Aorta (tissue), 5 donors: ENCODE measurements around the gene CNPPD1. TPM values are rescaled to one million over a fixed set of nuclear protein-coding genes. Genes with fewer than 3 reads are reported as not detected.

Experiments
- ATAC-seq: fragments of 200-7000 bp; cut with Tn5 transposase; one replicate; pipeline ENCODE4 v1.9.1; 2022; ENCODE audit warnings: moderate library complexity; ENCODE audit not compliant: low FRiP score
- DNase-seq, 2 donors: peaks; one replicate each; pipeline ENCODE4 v3.0.0-alpha.2; 2020
- H3K27ac ChIP-seq, 2 donors: one replicate each; pipeline ENCODE4 v1.5.1; 2013; ENCODE audit warnings: low read length in 2 of 2, mild to moderate bottlenecking in 2 of 2, moderate library complexity in 2 of 2, control low read depth in 1 of 2, inconsistent platforms in 1 of 2, low read depth in 1 of 2
- H3K27me3 ChIP-seq, 2 donors: one replicate each; pipeline ENCODE4 v1.6.1; 2013; ENCODE audit warnings: control low read depth in 1 of 2, low read length in 1 of 2, mild to moderate bottlenecking in 1 of 2, moderate library complexity in 1 of 2; ENCODE audit not compliant: insufficient read depth in 2 of 2, control insufficient read depth in 1 of 2
- H3K36me3 ChIP-seq, 2 donors: one replicate each; pipeline ENCODE4 v1.6.1; 2013; ENCODE audit warnings: control low read depth in 1 of 2, low read length in 1 of 2, mild to moderate bottlenecking in 1 of 2; ENCODE audit not compliant: insufficient read depth in 2 of 2, control insufficient read depth in 1 of 2
- H3K4me1 ChIP-seq, 2 donors: one replicate each; pipeline ENCODE4 v1.6.1; 2013; ENCODE audit warnings: low read length in 2 of 2, control low read depth in 1 of 2, mild to moderate bottlenecking in 1 of 2, moderate library complexity in 1 of 2; ENCODE audit not compliant: insufficient read depth in 2 of 2, control insufficient read depth in 1 of 2
- H3K4me3 ChIP-seq, 2 donors: one replicate each; pipeline ENCODE4 v1.5.1; 2013; ENCODE audit warnings: low read length in 2 of 2, control low read depth in 1 of 2, mild to moderate bottlenecking in 1 of 2
- H3K9me3 ChIP-seq: one replicate; pipeline ENCODE4 v1.6.1; 2013; ENCODE audit warnings: mild to moderate bottlenecking, low read length; ENCODE audit not compliant: control insufficient read depth
- WGBS, 2 donors: extraction: QIAGEN DNeasy Blood & Tissue Kit; methylation state at CpG; one replicate each; pipeline ENCODE4 v1.1.7; 2013; 5-methylcytosine and 5-hydroxymethylcytosine counted together
- intact Hi-C, 2 donors: fragments of 100-400 bp; cut with DNase I; formaldehyde crosslinking; loops; one replicate each; pipeline versions ENCODE4 v1.14.2 to v1.15.0; 2022
- polyA plus RNA-seq, 2 donors: library from polyadenylated mRNA; stranded (reverse); fragments of 200-250 nt; gene quantifications; one replicate each; pipeline ENCODE4 v1.2.3, GENCODE V29; 2013
- total RNA-seq, 2 donors: library from RNA; stranded (reverse); fragmentation: NEBNext Ultra II Directional; extraction: Animal tissue kit (Norgen Biotek cat#: 25700); gene quantifications; one replicate each; pipeline ENCODE4 v1.2.1, GENCODE V29; 2021
- donor health status: healthy with polysubstance abuse.
- donor health status: Bipolar disorder and iron deficiency.
- donor health status: DM: no; HTN: no; CAD: no.
- donor health status: DM: no; HTN: no; CAD: no.
- donor health status: DM: yes; HTN: yes; CAD: no.

Gene CNPPD1
- total and polyA plus RNA-seq, 4 donors, result 23.9 to 52.3 (median 43.5) TPM

DNA sequence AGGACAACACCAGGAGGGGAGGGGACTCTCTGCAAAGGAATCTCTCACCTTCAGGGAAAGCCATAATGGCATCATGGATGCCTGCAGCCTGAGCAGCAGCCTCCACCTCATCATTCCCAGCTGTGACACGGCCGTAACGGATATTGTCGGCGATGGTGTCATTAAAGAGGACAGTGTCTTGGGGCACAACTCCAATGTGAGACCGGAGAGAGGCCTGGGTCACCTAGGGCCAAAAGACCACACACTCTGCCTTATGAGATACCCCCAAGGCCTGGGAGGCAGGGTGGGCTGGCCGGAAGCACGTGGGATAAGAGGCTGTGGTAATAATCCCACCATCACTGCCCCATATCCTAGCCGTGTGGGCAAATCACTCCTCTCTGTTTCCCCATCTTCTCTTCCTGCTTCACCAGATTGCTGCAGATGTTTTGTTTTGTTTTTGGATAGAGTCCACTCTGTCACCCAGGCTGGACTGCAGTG lies 34.2 kb upstream of the CNPPD1 start:
- ATAC-seq (no peak), DNase-seq (no peak)
- Histone ChIP-seq H3K36me3 (peaks cover 0 to 6% of the 10 kb centered on the region in 2 donors), H3K27ac (no peak overlapping the region), H3K27me3 (no peaks in the 10 kb centered on the region), H3K4me3 (no peak overlapping the region), H3K4me1 (no peaks in the 10 kb centered on the region), H3K9me3 (no peaks in the 10 kb centered on the region)
- intact Hi-C loops, result no loop called here
- 91 to 92% methylated on average over 9 of the region's 9 CpGs for WGBS, 2 donors

DNA sequence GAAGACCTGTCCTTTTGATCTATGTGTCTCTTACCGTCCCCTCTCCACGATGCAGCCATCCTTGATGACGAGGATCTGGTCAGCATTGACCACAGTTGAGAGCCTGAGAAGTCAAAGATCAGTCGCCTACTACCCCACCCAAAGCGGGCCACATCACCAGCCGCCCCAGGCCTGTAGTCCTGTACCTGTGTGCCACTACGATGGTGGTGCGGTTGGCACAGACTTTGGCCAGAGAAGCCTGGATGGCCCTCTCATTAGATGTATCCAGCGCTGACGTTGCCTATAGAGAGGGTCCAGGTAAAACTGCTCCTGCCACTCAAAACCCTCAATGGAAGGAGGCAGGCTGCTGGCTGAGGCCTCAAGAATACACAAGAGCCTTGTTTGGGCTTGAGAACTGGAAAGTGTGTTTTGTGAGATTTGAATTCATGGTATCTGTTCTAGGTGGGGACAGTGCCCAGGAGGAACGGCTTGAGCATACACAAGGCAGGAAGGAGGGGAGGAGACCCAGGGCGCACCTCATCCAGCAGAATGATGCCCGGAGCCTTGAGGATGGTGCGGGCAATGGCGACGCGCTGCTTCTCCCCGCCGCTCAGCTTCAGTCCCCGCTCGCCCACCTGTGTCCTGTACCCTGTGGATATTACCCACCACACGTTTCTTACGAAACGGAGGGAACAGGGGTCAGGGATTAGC lies 33.6 kb upstream of the CNPPD1 start:
- H3K4me3 ChIP-seq, result no peak overlapping the region
- no peaks in the 10 kb centered on the region for H3K9me3 ChIP-seq
- no peak overlapping the region for H3K27ac ChIP-seq
- H3K4me1 ChIP-seq, result no peaks in the 10 kb centered on the region
- DNase-seq (no peak), ATAC-seq (no peak)
- peaks cover 0 to 6% of the 10 kb centered on the region in 2 donors for H3K36me3 ChIP-seq
- no peaks in the 10 kb centered on the region for H3K27me3 ChIP-seq
- 91 to 93% methylated on average over 24 of the region's 24 CpGs for WGBS, 2 donors
- intact Hi-C loops, result no loop called here

DNA sequence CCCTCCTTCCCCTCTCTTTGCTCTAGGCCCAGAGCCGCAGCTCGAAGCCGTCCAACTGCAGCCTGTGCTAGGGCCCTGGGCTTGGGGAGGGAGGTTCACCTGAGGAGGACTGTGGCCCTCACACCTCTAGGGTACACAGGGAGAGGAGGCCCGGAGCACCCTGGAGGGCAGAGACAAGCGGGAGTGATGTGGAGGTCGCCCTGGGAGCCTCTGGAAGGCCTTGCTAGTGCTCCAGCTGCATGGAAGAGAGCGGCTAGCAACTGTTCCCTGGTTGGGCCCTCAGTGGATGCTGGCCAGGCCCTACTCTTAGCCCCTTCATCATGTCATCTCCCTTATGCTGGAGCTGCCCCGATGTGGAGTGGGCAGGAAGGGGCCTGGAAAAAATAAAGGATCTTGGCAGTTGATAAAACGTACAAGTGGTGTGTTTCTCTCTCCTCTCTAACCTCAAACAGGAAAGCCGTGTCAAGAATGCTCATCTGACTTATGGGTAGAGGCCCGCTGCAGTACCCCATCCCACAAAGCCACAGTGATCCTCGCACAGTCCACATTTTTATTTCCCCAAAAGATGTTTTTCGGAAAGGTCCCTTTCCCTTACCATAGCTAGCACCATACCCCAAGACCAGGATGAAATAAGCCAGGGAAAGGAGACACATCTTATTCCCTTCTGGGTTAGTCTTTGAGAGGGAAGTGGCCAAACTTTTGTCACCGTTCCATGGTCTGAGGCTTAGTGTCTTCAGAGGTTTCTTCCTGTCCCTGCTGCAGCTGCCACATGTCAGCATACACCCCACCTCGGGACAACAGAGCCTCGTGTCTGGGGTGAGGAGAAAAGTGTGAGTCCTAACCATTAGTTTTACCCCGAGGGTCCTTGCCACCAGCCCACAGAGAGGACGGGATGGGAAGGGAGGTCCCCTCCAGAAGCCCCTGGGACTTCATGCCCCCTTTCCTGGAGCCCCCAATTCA lies 32.8 kb upstream of the CNPPD1 start:
- Histone ChIP-seq H3K4me3 (no peak overlapping the region), H3K9me3 (no peaks in the 10 kb centered on the region), H3K4me1 (no peaks in the 10 kb centered on the region), H3K27me3 (no peaks in the 10 kb centered on the region), H3K36me3 (peaks cover 0 to 6% of the 10 kb centered on the region in 2 donors), H3K27ac (no peak overlapping the region)
- intact Hi-C loops, result no loop called here
- ATAC-seq, result no peak
- DNase-seq, result no peak
- WGBS, 2 donors, result 84 to 86% methylated on average over 18 of the region's 18 CpGs

DNA sequence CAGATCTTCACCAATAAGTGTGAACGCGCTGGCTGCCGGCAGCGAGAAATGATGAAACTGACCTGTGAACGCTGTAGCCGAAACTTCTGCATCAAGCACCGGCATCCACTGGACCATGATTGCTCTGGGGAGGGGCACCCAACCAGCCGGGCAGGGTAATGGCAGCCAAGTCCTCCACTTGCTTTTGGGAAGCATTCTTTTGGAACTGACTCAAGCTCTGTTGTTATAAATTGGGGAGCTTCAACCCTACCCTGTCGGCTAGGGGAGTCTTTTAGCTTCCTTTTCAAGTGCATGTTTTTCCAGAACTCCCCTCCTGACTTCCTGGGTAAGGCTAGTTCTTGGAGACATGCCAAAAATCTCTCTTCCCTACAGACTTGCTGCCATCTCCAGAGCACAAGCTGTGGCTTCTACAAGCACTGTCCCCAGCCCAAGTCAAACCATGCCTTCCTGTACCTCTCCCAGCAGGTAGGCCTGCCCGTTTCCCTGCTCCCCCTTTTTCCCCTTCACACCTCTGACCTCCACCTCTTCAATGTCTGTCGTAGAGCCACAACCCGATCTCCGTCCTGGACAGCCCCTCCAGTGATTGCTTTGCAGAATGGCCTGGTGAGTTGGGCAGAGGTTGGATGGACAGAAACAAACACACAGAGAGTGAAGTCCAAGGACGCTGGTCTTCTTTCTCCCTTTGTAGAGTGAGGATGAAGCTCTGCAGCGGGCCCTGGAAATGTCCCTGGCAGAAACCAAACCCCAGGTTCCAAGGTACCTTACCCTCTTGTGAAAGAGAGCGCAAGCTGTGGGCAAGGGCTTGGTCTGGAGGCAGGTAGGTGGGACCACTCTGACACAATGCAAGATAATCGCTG lies 31.4 kb upstream of the CNPPD1 start:
- no peaks in the 10 kb centered on the region for H3K4me1 ChIP-seq
- no peak for DNase-seq
- 63 to 65% methylated on average over 17 of the region's 17 CpGs for whole genome bisulfite sequencing, 2 donors
- H3K27ac ChIP-seq, result no peak overlapping the region
- H3K4me3 ChIP-seq, result no peak overlapping the region
- intact Hi-C loops, result no loop called here
- no peaks in the 10 kb centered on the region for H3K27me3 ChIP-seq
- H3K36me3 ChIP-seq, result peaks cover 0 to 6% of the 10 kb centered on the region in 2 donors
- H3K9me3 ChIP-seq, result no peaks in the 10 kb centered on the region
- ATAC-seq, result no peak

DNA sequence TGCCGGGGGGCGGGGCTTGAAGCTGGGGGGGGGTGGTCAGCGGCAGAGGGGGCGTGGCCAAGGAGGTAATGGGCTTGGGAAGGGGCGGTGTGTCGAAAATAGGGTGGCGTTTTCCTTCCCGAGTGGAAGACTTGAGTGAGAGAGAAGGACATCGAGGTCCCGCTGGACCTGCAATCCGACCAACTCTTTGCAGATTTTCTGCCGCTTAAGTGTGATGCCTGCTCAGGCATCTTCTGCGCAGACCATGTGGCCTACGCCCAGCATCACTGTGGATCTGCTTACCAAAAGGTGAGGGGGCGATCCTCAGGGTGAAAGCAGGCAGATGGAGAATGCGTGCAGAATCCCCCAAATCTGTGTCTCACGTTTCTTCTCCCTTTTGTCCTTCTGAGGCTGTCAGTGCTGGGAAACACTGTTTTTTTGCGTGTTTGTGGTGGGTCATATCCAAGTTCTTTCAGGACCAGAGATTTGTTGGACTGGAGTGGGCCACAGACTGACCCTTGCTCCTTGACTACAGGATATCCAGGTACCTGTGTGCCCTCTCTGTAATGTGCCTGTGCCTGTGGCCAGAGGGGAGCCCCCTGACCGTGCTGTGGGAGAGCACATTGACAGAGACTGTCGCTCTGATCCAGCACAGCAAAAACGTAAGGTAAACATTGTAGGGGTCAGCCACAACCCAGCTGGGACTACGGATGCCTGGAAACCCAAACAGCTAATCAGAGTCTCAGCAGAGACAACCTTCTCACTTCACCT lies 30.6 kb upstream of the CNPPD1 start:
- Histone ChIP-seq H3K4me1 (no peaks in the 10 kb centered on the region), H3K36me3 (peaks cover 0 to 6% of the 10 kb centered on the region in 2 donors), H3K9me3 (no peaks in the 10 kb centered on the region), H3K27me3 (no peaks in the 10 kb centered on the region), H3K27ac (peak overlapping the region in 1 of 2 donors; percentile 58), H3K4me3 (peak overlapping the region; percentile 31 to 55)
- ATAC-seq, result no peak
- intact Hi-C loops, result no loop called here
- DNase-seq, result no peak
- WGBS, 2 donors, result 3 to 4% methylated on average over 18 to 22 of the region's 22 CpGs

DNA sequence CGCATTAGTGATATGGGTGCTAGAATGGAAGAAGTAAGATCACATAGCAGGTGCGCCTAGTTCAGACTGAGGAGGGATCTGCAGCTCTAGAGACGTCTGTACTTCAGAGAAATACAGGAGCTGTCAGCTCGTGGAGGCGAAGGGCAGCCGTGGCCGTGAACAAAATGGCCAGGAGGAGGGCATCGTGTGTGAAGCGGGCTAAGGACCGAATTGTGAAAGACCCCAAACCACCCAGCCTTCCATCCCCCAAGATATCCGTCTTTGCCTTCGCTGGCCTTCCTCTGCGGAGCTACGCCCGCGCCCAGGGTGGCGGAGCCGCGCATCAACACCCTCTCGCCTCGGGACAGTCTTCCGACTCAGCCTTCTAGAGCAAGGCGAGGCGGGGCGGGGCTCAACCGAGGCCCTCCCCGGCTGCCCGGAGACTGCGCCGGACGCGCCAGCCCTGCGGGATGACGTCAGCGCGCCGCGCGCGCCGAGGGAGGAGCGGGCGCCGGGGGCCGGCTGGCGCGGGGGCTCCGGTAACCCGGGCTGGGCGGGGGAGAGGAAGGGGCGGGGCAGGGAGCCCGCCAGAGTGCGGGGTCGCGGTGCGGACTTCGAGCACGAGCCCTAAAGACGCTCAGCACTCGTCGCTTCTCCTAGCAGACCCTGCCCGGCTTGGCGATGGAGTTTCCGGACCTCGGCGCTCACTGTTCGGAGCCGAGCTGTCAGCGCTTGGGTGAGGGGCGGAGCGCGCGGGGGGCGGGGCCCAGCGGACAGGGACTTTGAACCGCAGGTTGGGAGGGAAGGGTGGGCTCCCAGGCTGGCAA lies 29.8 kb upstream of the CNPPD1 start, which contains the start of gene ZFAND2B:
ZFAND2B (plus strand) TSS at position 455 of the 806 bp plus-strand sequence; CDS start at position 661, 206 bp downstream.
- Histone ChIP-seq H3K36me3 (peaks cover 0 to 6% of the 10 kb centered on the region in 2 donors), H3K4me1 (no peaks in the 10 kb centered on the region), H3K9me3 (no peaks in the 10 kb centered on the region), H3K27ac (peak within 1 kb of the TSS; percentile 58 to 61), H3K27me3 (no peaks in the 10 kb centered on the region), H3K4me3 (peak within 1 kb of the TSS; percentile 31 to 55)
- intact Hi-C loops, result loop anchor here in 1 of 2 donors (1.0 kb wide), 1 partner anchor 28 kb away; the partner anchor contains the start of gene RETREG2
- 1% methylated on average over 46 to 76 of the region's 76 CpGs for WGBS, 2 donors
- DNase-seq (peak; percentile 97 to 98), ATAC-seq (peak; percentile 97)

DNA sequence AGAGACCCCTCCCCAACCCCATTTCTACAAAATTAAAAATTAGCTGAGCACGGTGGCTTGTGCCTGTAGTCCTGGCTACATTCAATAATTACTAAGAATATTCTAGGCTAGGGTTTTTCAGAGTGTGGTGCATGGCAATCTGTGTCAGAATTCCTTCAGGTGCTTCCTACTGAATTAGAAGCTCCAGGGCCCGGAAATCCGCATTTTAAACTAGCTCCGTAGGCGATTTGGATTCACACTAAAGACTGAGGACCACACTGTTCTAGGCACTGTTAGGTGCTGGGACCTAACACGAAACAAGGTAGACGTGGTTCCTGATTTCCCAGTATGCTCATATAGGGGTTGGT lies 29.2 kb upstream of the CNPPD1 start:
- 16% methylated on average over 7 of the region's 7 CpGs for WGBS, 2 donors
- DNase-seq (no peak), ATAC-seq (peak; percentile 6)
- Histone ChIP-seq H3K4me3 (peak overlapping the region; percentile 12 to 55), H3K9me3 (no peaks in the 10 kb centered on the region), H3K27ac (peak overlapping the region; percentile 3 to 58), H3K4me1 (no peaks in the 10 kb centered on the region), H3K36me3 (peaks cover 0 to 6% of the 10 kb centered on the region in 2 donors), H3K27me3 (no peaks in the 10 kb centered on the region)
- intact Hi-C loops, result loop anchor here in 1 of 2 donors (1.0 kb wide), 1 partner anchor 28 kb away; the partner anchor contains the start of gene RETREG2
